Panc1 (cell line): ENCODE results near the gene IRF6. TPM values are rescaled to one million over a fixed set of nuclear protein-coding genes. Genes with fewer than 3 reads are reported as not detected.

ENCODE experiments used
- ATAC-seq: fragments of 200-7000 bp; cut with Tn5 transposase; 2 replicates; pipeline ENCODE4 v1.9.1; 2020; ENCODE audit warnings: mild to moderate bottlenecking, moderate library complexity
- BruUV-seq: library from RNA; stranded (reverse); fragments of 400-500 nt; replicated peaks from 2 replicates; lab custom pipeline; 2021; lab: Mats Ljungman, UMichigan
- CTCF ChIA-PET: fragments of 300-600 bp; sonication (Branson Sonifier 250); formaldehyde crosslinking; loops from one replicate; lab custom pipeline; 2022; ENCODE audit warnings: antibody characterized with exemption; lab: Charles Lee
- POLR2A ChIA-PET: fragments of 300-600 bp; sonication (Branson Sonifier 250); formaldehyde crosslinking; loops from one replicate; lab custom pipeline; 2022; ENCODE audit warnings: antibody characterized with exemption; lab: Charles Lee
- DNase-seq: peaks from one replicate; pipeline ENCODE4 v3.0.0-alpha.2; 2010; ENCODE audit warnings: low read depth, low spot score
- H3K27ac ChIP-seq: 2 replicates; pipeline ENCODE4 v1.5.1; 2011; ENCODE audit warnings: mild to moderate bottlenecking, low read length, inconsistent platforms
- H3K27me3 ChIP-seq: fragments of 200-500 bp; sonication (Bioruptor generic); 2 replicates; pipeline ENCODE4 v1.6.0; 2014; ENCODE audit warnings: low read length, inconsistent platforms; ENCODE audit not compliant: control insufficient read depth, insufficient read depth
- H3K36me3 ChIP-seq: fragments of 200-500 bp; sonication (Bioruptor generic); 2 replicates; pipeline ENCODE4 v1.5.1; 2014; ENCODE audit warnings: inconsistent platforms, mild to moderate bottlenecking, low read length, moderate library complexity; ENCODE audit not compliant: control insufficient read depth, insufficient read depth
- H3K4me1 ChIP-seq: 2 replicates; pipeline ENCODE4 v1.5.1; 2011; ENCODE audit warnings: inconsistent platforms, mild to moderate bottlenecking, low read length, moderate library complexity; ENCODE audit not compliant: control insufficient read depth, insufficient read depth
- H3K4me3 ChIP-seq, 2 experiments: 2 replicates each; pipeline ENCODE4 v1.5.1; 2011 to 2012; ENCODE audit warnings: low read depth in 2 of 2, low read length in 2 of 2, mild to moderate bottlenecking in 2 of 2, inconsistent platforms in 1 of 2, moderate library complexity in 1 of 2
- H3K9me3 ChIP-seq: fragments of 200-500 bp; sonication (Bioruptor generic); 2 replicates; pipeline ENCODE4 v1.5.1; 2014; ENCODE audit warnings: low read depth, mild to moderate bottlenecking, inconsistent platforms, low read length, moderate library complexity; ENCODE audit not compliant: control insufficient read depth, insufficient read depth
- CTCF ChIP-seq: fragments of 450-650 bp; IDR thresholded peaks from 2 replicates; pipeline ENCODE4 v1.5.1; 2017; ENCODE audit warnings: mild to moderate bottlenecking
- POLR2AphosphoS5 ChIP-seq: IDR thresholded peaks from 2 replicates; pipeline ENCODE4 v1.6.1; 2012; ENCODE audit warnings: mild to moderate bottlenecking, low read depth, low read length, moderate library complexity
- REST ChIP-seq, 2 experiments: IDR thresholded peaks; 2 replicates each; pipeline ENCODE4 v1.6.1; 2011 to 2012; ENCODE audit warnings: low read depth in 2 of 2, control low read depth in 1 of 2, low read length in 1 of 2, mild to moderate bottlenecking in 1 of 2, moderate library complexity in 1 of 2; ENCODE audit not compliant: insufficient read depth in 1 of 2
- SIN3A ChIP-seq: IDR thresholded peaks from 2 replicates; pipeline ENCODE4 v1.6.1; 2012; ENCODE audit warnings: low read depth, mild to moderate bottlenecking, low read length, moderate library complexity, borderline replicate concordance; ENCODE audit not compliant: insufficient read depth
- TCF7L2 ChIP-seq: IDR thresholded peaks from 2 replicates; pipeline ENCODE4 v1.6.1; 2011; ENCODE audit warnings: mild to moderate bottlenecking, low read depth, low read length, inconsistent platforms
- in situ Hi-C: cut with HindIII; loops from 2 replicates; pipeline ENCODE4 v1.10.0; 2016; ENCODE audit warnings: low sequenced_read_pairs, low pct_unique_long_range_greater_than_20kb
- intact Hi-C: fragments of 100-400 bp; cut with micrococcal nuclease; formaldehyde crosslinking; loops from one replicate; pipeline ENCODE4 v1.10.0; 2022; ENCODE audit not compliant: unreplicated experiment
- total RNA-seq: library from RNA; stranded (reverse); gene quantifications from one replicate; pipeline ENCODE4 v1.2.1, GENCODE V29; 2021; ENCODE audit not compliant: unreplicated experiment

The IRF6 gene
- total RNA-seq, 1 experiment from 2014 or later: 0.64 TPM

- ATAC-seq: no peak
- no peak for DNase-seq
- no TSS peak for BruUV-seq
- CTCF ChIA-PET: no interaction called here
- peaks cover 7% of the 10 kb centered on the region; the same call in 1 of the 2 replicates for H3K9me3 ChIP-seq
- POLR2A ChIA-PET: interaction anchor here (0.6 kb wide), 1 partner anchor 111 kb away, joined by 4 read pairs; no protein-coding TSS in a partner anchor
- intact Hi-C loops: no loop called here
- TF ChIP-seq TCF7L2 (no peak), SIN3A (no peak), CTCF (no peak), REST (IDR thresholded peaks at IDR 0.05; ENCODE audit: insufficient read depth in 1 of 2, low read depth in 2 of 2, low read length in 1 of 2) (no peak), POLR2AphosphoS5 (no peak)
- peaks cover 4% of the 10 kb centered on the region; the same call in 1 of the 2 replicates for H3K4me1 ChIP-seq
- H3K36me3 ChIP-seq: no peaks in the 10 kb centered on the region; the same call in 1 of the 2 replicates
- in situ Hi-C loops: no loop called here
- no peak overlapping the region for H3K4me3 ChIP-seq
- 0 out of 2 replicates have a peak, but pooled peaks cover 2% of the 10 kb centered on the region for H3K27me3 ChIP-seq
- H3K27ac ChIP-seq: no peak overlapping the region
Measured at GRCh38 chr1:209785592-209785991, 20.4 kb downstream of the IRF6 start.

- in situ Hi-C loops (no loop called here), intact Hi-C loops (no loop called here)
- BruUV-seq: no TSS peak
- ChIA-PET CTCF (interaction anchor here (0.5 kb wide), 1 partner anchor 473 kb away, joined by 4 read pairs; no protein-coding TSS in a partner anchor), POLR2A (interaction anchor here (0.6 kb wide), 1 partner anchor 40 kb away, joined by 3 read pairs; no protein-coding TSS in a partner anchor)
- Histone ChIP-seq H3K9me3 (peaks cover 7% of the 10 kb centered on the region; the same call in 1 of the 2 replicates), H3K36me3 (no peaks in the 10 kb centered on the region; the same call in 1 of the 2 replicates), H3K27ac (peak within 1 kb of the TSS; percentile 90), H3K4me3 (peak within 1 kb of the TSS; percentile 77 to 84), H3K4me1 (peaks cover 4% of the 10 kb centered on the region; the same call in 1 of the 2 replicates), H3K27me3 (no peaks in the 10 kb centered on the region)
- DNase-seq (peak; percentile 86), ATAC-seq (peak; percentile 100)
- peak; percentile 95 for TF ChIP-seq POLR2AphosphoS5
- TF ChIP-seq SIN3A: no peak
- peak; percentile 62; the same call in 1 of the 2 replicates for TF ChIP-seq TCF7L2
Measured at GRCh38 chr1:209784265-209785169, 21.4 kb downstream of the IRF6 start, which contains the start of gene C1orf74. Gene C1orf74, minus strand, starts transcription at chr1:209784559. Its CDS starts 925 bp downstream, at chr1:209783634.
